Activated CD4-positive, alpha-beta T cell treated with anti-CD3 and anti-CD28 coated beads, Interleukin-2, amount 10 ng/mL, durations not matched to agents 24 days and 14 days (primary cell): ENCODE results near the gene FBXW8. TPM values are rescaled to one million over a fixed set of nuclear protein-coding genes. Genes with fewer than 3 reads are reported as not detected.

Source experiments
- DNase-seq: peaks from one replicate; pipeline ENCODE4 v3.0.0; 2022
- H3K27ac Mint-ChIP-seq: one replicate; pipeline ENCODE4 v1.8.0; 2022; ENCODE audit warnings: mild to moderate bottlenecking, mixed read lengths
- H3K27me3 Mint-ChIP-seq: one replicate; pipeline ENCODE4 v1.8.0; 2022; ENCODE audit warnings: mixed read lengths
- H3K36me3 Mint-ChIP-seq: one replicate; pipeline ENCODE4 v1.8.0; 2022; ENCODE audit warnings: low read depth, mild to moderate bottlenecking, mixed read lengths
- H3K4me1 Mint-ChIP-seq: one replicate; pipeline ENCODE4 v1.8.0; 2021; ENCODE audit warnings: mixed read lengths
- H3K4me3 Mint-ChIP-seq: one replicate; pipeline ENCODE4 v1.8.0; 2022; ENCODE audit warnings: mild to moderate bottlenecking, moderate library complexity, mixed read lengths
- H3K9me3 Mint-ChIP-seq: one replicate; pipeline ENCODE4 v1.8.0; 2021; ENCODE audit warnings: mixed read lengths
- intact Hi-C: fragments of 100-400 bp; cut with micrococcal nuclease; formaldehyde crosslinking; loops from one replicate; pipeline ENCODE4 v1.15.1; 2023
- total RNA-seq: library from RNA; stranded (reverse); gene quantifications from 2 replicates; pipeline ENCODE4 v1.2.3, GENCODE V29; 2022

FBXW8 gene
- total RNA-seq, 1 donor from 2014 or later: 6.2 TPM

DNA sequence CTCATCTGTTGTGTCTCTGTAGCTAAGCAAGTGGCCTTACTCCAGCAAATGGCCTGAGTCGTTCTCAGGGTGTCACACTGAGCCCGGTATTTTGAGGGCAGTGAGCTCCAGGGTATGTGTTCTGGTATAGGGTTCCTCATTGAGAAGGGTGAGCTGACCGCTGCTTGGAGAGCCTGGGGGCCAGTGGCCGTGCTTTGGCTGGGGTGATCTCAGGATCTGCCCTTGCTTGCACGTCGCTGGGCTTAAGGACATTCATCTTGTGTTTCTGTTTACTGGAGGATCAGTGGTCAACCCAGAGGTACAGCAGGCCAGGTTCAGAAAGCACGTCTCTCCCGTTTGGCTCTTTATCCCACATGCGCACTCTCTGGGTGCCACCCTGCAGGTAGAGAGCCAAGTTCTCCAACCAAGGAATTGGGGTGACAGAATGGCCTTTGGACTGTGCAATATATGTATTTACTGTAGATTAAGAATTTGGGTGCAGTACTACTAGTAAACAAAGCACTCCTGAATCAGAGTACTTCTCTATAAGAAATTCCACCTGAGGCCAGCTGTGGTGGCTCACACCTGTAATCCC, 52.1 kb downstream of the FBXW8 start:
- Mint-ChIP-seq H3K27ac (no peak overlapping the region), H3K36me3 (peaks cover 10% of the 10 kb centered on the region), H3K27me3 (no peaks in the 10 kb centered on the region), H3K4me3 (no peak overlapping the region), H3K9me3 (no peaks in the 10 kb centered on the region), H3K4me1 (peaks cover 39% of the 10 kb centered on the region)
- intact Hi-C loops: loop anchor here (1.0 to 5.0 kb wide), 3 partner anchors 17 to 226 kb away; partner anchors contain the start of genes RNFT2 and SPRING1
- no peak for DNase-seq

DNA sequence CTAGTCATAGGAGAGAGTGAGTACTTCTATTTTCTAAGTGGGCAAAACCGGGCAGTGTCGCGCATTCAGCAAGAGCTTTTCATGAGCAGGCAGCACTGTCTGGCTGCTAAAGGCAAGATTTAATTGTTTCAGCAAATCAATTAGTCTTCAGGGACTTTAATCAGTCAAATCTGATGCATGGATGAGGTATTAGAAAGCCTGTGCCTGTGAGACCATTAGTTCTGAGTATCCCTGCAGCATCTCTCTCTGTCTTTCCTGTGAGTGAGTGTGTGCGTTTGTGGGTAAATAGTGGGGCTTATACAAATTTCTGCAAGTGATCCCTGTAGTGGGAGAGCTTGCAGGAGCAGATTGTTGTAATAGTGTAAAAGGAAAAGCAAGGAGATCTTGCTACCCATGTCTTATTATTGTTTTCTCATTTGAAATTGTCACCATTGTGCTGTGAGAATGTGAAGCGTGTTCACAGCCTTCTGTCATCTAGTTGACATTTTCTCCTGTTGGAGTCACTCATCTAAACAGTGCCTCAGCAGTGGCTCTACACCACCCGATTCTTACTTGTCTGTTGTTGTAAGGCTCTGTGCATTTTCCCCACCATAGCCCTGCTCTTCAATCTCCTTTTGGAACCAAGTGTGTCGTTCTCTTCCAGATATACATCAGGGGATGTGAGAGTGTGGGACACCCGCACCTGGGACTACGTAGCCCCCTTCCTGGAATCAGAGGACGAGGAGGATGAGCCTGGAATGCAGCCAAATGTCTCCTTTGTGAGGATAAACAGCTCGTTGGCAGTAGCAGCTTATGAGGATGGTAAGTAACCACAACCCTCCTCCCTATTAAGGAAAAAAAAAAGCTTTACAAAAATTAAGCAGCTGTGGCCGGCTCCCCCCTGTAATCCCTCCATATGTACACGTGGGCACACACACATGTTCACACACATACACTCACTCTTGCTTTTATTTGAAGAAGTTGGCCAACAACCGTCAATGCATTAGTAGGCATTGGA, 53.6 kb downstream of the FBXW8 start:
- H3K36me3 Mint-ChIP-seq: peaks cover 10% of the 10 kb centered on the region
- no peak for DNase-seq
- no peak overlapping the region for H3K4me3 Mint-ChIP-seq
- H3K9me3 Mint-ChIP-seq: no peaks in the 10 kb centered on the region
- H3K27me3 Mint-ChIP-seq: no peaks in the 10 kb centered on the region
- H3K27ac Mint-ChIP-seq: no peak overlapping the region
- intact Hi-C loops: loop anchor here (5.0 kb wide), 2 partner anchors 168 to 227 kb away; partner anchors contain the start of genes RNFT2 and SPRING1
- peaks cover 31% of the 10 kb centered on the region for H3K4me1 Mint-ChIP-seq

DNA sequence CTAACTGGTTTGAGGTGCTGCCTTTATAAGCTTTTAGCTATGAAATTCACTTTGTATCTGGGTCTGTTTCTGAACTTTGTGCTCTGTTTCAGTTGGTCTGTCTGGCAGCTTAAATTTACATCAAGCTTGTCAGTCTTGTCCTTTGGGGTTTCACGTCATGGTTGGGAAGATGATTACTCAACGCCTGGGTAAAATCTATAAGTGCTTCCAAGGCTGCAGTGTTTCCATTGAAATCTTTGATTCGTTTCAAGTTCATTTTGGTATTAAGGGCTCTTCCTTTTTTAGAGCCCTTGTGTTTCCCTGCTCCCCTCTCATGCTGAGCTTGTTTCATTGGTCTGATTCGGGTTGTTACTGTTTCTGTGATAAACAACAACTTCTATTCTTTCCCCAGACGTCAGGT, 58.2 kb downstream of the FBXW8 start:
- intact Hi-C loops: no loop called here
- no peak for DNase-seq
- Mint-ChIP-seq H3K27ac (no peak overlapping the region), H3K9me3 (no peaks in the 10 kb centered on the region), H3K4me3 (no peak overlapping the region), H3K36me3 (peaks cover 14% of the 10 kb centered on the region), H3K27me3 (no peaks in the 10 kb centered on the region), H3K4me1 (no peaks in the 10 kb centered on the region)

DNA sequence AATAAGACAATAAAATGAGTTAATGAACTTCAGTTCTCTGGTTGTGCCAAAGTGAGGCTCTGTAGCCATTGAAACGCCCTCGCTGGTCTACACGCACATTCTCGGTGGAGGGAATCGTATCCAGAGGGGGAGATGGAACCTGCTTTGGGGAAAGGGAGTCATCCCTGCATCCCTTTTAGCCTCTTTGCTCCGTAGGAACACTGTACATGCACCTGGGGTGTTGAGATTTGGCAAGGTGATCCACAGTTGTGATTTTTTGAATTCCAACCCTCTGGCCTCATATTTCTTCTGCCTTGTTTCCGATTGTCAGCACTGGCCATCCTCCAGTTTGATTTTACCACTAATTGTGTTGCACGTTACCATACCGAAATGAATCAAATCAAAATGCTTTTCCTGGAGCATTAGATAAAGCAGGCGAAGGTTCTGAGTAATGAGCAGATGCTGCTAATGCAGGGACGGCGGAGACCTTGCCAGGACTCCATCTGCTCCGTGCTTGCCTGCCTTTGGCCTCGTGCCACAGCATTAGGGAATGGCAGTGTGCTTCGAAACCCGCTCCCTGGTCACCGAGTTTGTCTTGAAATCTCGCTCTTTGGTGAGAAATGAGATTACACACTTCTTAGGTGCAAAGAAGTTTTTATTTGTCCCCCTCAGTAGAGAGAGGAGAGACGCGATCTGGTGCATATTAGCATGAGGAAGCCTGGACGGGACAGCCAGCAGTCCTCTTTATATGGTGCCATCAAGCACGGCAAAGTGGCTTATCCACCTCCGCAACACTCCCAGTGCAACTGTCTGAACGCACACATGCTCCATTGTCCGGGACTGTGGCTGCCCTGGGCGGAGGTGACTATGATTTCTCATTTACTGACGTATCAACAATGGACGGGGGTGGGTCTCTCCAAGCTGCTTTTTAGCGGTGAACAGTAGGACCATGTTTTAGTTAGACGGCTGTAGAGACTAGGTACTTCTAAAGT, 59.1 kb downstream of the FBXW8 start:
- no peaks in the 10 kb centered on the region for H3K4me1 Mint-ChIP-seq
- H3K4me3 Mint-ChIP-seq: no peak overlapping the region
- no peak for DNase-seq
- H3K36me3 Mint-ChIP-seq: peaks cover 12% of the 10 kb centered on the region
- no peaks in the 10 kb centered on the region for H3K9me3 Mint-ChIP-seq
- intact Hi-C loops: no loop called here
- H3K27ac Mint-ChIP-seq: no peak overlapping the region
- no peaks in the 10 kb centered on the region for H3K27me3 Mint-ChIP-seq

DNA sequence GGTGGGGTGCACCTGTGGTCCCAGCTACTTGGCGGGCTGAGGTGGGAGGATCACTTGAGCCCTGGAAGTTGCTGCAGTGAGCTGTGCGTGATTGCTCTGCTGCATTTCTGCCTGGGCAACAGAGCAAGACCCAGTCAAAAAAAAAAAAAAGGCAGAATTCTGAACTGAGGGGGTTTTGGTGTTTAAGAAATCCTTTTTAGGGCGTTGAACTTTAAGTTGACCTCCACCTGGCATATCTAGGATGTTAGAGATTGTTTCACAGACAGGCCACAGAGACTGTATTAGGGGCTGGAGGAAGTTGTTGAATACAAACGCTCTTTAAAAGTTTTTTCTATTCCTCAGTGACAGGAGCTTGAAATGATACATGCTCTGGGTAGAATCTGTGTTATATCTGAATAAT, 60.5 kb downstream of the FBXW8 start:
- Mint-ChIP-seq H3K27me3 (no peaks in the 10 kb centered on the region), H3K4me3 (no peak overlapping the region), H3K27ac (no peak overlapping the region), H3K9me3 (no peaks in the 10 kb centered on the region), H3K36me3 (peaks cover 9% of the 10 kb centered on the region), H3K4me1 (no peaks in the 10 kb centered on the region)
- intact Hi-C loops: no loop called here
- DNase-seq: no peak

DNA sequence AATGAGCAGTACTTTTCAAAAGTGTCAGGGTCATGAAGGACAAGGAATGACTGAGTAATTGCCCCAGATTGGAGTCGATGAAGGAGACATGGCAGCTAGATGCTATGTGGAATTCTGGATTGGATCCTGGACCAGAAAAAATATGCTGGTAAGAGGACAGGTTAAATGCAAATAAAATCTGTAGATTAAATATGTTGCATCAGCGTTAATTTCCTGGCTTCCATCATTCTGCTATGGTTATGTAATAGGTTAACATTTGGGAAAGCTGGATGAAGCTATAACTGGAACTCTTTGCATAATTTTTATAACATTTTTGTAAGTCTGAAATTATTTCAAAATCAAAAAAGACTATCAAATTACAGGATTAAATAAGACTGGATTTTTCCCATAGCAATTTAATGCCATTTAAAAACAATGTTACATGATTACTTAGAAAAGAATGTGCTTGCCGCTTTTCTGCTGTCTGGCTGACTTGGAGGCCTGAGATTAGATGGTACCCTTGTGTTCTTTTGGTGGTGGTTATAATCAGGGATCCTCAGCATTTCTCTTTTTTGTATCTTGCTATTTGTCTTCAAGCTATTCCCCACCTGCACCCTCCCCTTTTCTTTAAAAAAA, 65.1 kb downstream of the FBXW8 start:
- Mint-ChIP-seq H3K4me3 (no peak overlapping the region), H3K9me3 (no peaks in the 10 kb centered on the region), H3K36me3 (peaks cover 5% of the 10 kb centered on the region), H3K27me3 (no peaks in the 10 kb centered on the region), H3K4me1 (peaks cover 12% of the 10 kb centered on the region), H3K27ac (no peak overlapping the region)
- DNase-seq: no peak
- intact Hi-C loops: no loop called here

DNA sequence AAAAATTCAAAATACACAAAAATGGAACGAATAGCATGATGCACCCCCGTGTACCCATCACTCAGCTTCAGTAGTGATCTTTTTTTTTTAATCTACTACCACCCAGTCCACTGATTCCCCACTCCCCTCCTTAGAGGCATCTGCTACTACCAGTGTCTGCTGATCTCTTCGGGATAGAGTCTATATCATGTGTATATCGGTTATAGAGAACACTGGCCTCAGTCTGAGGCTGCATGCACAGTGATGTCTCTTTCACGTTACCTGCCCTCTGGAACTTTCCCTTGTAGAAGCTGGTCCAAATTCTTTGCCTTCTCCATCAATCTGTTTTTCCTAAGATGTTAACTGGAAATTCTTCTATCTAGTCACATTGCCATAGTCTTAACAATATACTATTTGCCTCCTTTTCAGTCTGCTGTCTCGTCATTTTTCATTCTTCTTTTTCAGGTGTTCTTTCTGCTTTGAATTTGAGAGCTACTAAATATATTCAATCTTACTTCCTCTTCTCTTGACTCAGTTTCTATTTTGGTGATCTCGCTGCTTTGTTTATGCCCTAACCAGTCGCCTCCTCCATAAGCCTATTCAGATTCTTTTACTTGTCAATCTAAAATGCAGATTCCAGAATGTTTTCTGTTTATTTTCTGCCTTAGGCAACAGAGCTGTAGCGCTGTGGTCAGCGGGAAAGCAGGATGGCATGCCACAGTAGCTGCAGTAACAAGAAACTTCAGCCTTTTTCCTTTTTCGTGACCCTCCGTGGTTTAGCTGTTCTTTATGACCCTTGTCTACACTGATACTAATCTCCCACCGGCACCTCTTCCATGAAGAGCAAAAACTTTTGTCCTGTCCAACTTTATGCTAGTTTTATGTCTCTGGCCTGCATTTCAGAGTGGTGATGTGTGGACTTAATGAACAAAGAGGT, 67.0 kb downstream of the FBXW8 start:
- Mint-ChIP-seq H3K27me3 (no peaks in the 10 kb centered on the region), H3K27ac (no peak overlapping the region), H3K9me3 (no peaks in the 10 kb centered on the region), H3K4me1 (peaks cover 12% of the 10 kb centered on the region), H3K4me3 (no peak overlapping the region), H3K36me3 (peaks cover 5% of the 10 kb centered on the region)
- intact Hi-C loops: no loop called here
- no peak for DNase-seq

DNA sequence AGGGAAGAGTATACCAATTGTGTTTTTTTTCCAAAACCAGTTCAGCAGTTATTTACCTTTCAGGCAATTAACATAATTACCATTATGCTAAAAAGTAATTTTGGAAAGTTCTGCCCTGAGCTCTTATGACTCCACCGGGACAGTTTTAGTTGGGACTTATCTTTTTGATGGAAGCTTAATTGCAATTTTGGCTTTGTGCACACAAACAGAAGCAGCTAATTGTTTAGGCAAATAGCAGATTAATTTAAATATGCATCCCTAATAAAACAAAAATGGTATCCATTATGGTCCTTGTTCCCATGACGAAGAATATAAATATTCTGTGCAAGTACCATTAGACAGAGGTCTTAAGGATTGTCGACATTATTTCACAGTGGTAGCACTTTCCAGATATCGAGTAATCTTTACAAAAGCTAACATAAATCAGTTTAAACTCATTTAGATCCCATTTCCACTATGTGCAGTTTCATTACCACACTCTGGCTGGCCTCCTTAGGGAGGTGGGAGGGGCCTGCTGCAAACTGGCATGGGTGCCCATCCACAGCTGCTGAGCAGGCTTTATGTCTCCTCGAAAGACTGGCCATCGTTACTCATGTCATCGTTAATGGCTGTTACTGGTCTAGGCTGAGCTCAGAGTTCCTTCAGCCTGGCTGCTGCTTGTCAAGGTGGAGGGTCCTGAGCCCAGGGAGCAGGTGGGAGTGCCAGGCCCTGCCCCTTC, 68.2 kb downstream of the FBXW8 start:
- Mint-ChIP-seq H3K4me3 (no peak overlapping the region), H3K36me3 (no peaks in the 10 kb centered on the region), H3K4me1 (peaks cover 12% of the 10 kb centered on the region), H3K27ac (no peak overlapping the region), H3K9me3 (no peaks in the 10 kb centered on the region), H3K27me3 (no peaks in the 10 kb centered on the region)
- DNase-seq: no peak
- intact Hi-C loops: no loop called here

DNA sequence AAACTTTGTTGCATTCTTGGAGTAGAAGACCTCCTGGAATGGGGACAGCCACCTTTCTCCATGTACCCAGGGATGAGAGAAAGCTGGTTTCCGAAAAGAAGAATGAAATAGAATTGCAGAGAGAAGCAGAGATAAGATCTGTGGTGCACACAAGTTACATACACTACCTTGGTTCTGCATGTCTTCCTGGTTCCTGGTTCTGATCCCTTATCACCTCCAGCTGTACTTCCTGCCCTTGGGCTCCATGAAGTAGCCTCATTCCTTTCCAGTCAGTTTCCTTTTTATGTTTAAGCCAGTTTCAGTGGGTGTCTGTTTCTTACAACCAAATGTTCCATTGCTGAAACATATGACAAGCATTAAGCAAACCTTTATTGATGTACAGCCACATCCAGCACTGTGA, 69.3 kb downstream of the FBXW8 start:
- Mint-ChIP-seq H3K36me3 (no peaks in the 10 kb centered on the region), H3K4me1 (peaks cover 12% of the 10 kb centered on the region), H3K27ac (no peak overlapping the region), H3K4me3 (no peak overlapping the region), H3K9me3 (no peaks in the 10 kb centered on the region), H3K27me3 (no peaks in the 10 kb centered on the region)
- no peak for DNase-seq
- intact Hi-C loops: loop anchor here (1.0 kb wide), 1 partner anchor 17 kb away; no protein-coding TSS in a partner anchor

DNA sequence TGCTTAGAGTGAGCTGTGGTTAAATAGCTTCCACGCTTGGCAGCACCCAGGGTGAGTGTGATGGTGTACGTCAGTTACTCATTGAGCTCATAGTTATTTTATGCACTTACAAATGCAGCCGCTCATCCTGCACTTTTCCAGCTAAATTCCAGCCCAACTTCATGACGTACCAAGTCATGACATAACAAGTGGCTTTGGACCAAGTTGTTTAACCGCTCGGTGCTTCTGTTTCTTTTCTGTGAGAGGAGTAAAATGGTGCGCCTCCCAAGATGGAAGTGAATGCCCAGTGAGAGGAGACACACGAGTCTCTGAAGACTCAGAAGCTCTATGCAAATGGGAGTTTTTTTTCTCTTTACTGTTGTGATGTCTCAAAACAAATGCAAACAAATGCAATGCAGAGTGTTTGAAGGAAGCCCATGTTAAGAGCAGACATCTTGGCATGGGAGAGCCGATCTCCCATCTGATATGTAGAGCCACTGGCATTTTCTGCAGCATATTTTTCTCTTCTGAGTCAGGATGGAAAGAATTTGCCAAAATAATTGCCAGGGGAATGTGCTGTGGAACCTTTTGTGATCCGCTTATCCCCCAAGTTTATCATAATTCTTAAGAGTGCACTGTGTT, 72.2 kb downstream of the FBXW8 start:
- Mint-ChIP-seq H3K27me3 (no peaks in the 10 kb centered on the region), H3K4me1 (peaks cover 12% of the 10 kb centered on the region), H3K27ac (no peak overlapping the region), H3K4me3 (no peak overlapping the region), H3K9me3 (no peaks in the 10 kb centered on the region), H3K36me3 (peaks cover 2% of the 10 kb centered on the region)
- no peak for DNase-seq
- intact Hi-C loops: no loop called here

DNA sequence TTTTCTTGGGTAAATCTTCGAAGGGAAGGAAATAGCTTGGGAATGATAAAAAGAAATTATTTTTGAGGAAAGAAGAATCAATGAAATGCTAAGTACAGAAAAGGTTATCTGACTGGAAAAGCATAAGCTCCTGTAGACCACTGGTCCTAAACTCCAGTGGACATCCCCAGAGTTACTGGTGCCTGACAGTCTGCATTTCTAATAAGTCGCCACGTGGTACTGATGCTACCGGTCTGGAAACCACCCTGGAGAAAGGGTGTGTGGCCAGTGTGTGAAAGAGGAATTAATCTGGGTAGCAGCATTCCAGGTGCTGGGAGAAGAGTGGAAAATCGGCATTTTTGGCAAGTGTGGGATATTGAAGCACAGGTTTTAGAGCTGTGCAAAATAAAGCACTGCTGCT, 73.3 kb downstream of the FBXW8 start:
- no peak overlapping the region for H3K27ac Mint-ChIP-seq
- H3K9me3 Mint-ChIP-seq: no peaks in the 10 kb centered on the region
- intact Hi-C loops: no loop called here
- no peaks in the 10 kb centered on the region for H3K27me3 Mint-ChIP-seq
- peaks cover 2% of the 10 kb centered on the region for H3K36me3 Mint-ChIP-seq
- H3K4me1 Mint-ChIP-seq: peaks cover 11% of the 10 kb centered on the region
- H3K4me3 Mint-ChIP-seq: no peak overlapping the region
- DNase-seq: no peak

DNA sequence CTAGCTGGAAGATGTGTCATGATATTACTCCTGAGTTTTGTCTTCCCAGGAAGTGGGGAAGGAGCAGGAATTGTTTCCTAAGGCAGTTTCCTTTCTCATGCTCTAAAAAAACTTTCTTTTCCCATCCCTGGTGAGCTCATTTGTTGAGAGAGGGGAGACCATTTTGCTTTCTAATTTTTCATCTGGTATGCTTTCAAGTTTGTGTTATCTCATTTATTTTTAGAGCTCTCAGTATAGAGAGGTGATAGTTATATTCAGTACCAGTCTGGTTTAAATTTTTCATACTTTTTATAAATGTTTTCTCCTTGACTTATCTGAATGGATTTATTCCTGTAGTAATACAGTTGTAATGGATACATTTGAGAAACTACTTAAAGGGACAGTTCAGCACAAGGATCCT, 79.6 kb downstream of the FBXW8 start:
- Mint-ChIP-seq H3K4me3 (no peak overlapping the region), H3K4me1 (no peaks in the 10 kb centered on the region), H3K36me3 (peaks cover 8% of the 10 kb centered on the region), H3K9me3 (no peaks in the 10 kb centered on the region), H3K27me3 (no peaks in the 10 kb centered on the region), H3K27ac (no peak overlapping the region)
- intact Hi-C loops: no loop called here
- no peak for DNase-seq
